HepG2 (cell line): ENCODE measurements around the gene WIPF2. TPM values are rescaled to one million over a fixed set of nuclear protein-coding genes. Genes with fewer than 3 reads are reported as not detected.
A peak's percentile ranks its signal among the peaks of the same experiment; 100 is the strongest.

Experiments used
- ATF2 ChIP-seq: sonication (generic); formaldehyde crosslinking; IDR thresholded peaks from 2 replicates; pipeline ENCODE4 v1.4.0; 2020; ENCODE audit warnings: missing genetic modification reagents
- ATF7-NPFF ChIP-seq: sonication (generic); formaldehyde crosslinking; IDR thresholded peaks from 2 replicates; pipeline ENCODE4 v1.8.1; 2023; ENCODE audit warnings: mild to moderate bottlenecking, low read depth, missing genetic modification reagents, moderate library complexity
- EEA1 ChIP-seq: sonication (generic); formaldehyde crosslinking; IDR thresholded peaks from 2 replicates; pipeline ENCODE4 v1.5.1; 2020; ENCODE audit warnings: mild to moderate bottlenecking, missing genetic modification reagents, borderline replicate concordance
- FOXA3 ChIP-seq: IDR thresholded peaks from 2 replicates; pipeline ENCODE4 v1.6.1; 2016; ENCODE audit warnings: missing genetic modification reagents, missing compliant biosample characterization
- FOXJ3 ChIP-seq: sonication (generic); formaldehyde crosslinking; IDR thresholded peaks from 2 replicates; pipeline ENCODE4 v1.4.0; 2020; ENCODE audit warnings: missing genetic modification reagents, mild to moderate bottlenecking, borderline replicate concordance
- HES4 ChIP-seq: sonication (generic); formaldehyde crosslinking; IDR thresholded peaks from 2 replicates; pipeline ENCODE4 v1.9.0; 2021; ENCODE audit warnings: mild to moderate bottlenecking, missing genetic modification reagents, borderline replicate concordance
- HNRNPH1 ChIP-seq: fragments of 200-400 bp; formaldehyde crosslinking; optimal IDR thresholded peaks from 2 replicates; pipeline ENCODE3; 2017; ENCODE audit warnings: mild to moderate bottlenecking, low read depth, low read length
- IKZF4 ChIP-seq: sonication (generic); formaldehyde crosslinking; IDR thresholded peaks from 2 replicates; pipeline ENCODE4 v1.5.1; 2020; ENCODE audit warnings: borderline replicate concordance, mild to moderate bottlenecking, low read depth, missing genetic modification reagents; ENCODE audit errors: not compliant biosample characterization
- KLF6 ChIP-seq: IDR thresholded peaks from 2 replicates; pipeline ENCODE4 v1.8.0; 2016; ENCODE audit warnings: missing biosample characterization, missing genetic modification reagents
- MLLT10 ChIP-seq: sonication (generic); formaldehyde crosslinking; IDR thresholded peaks from 2 replicates; pipeline ENCODE4 v1.4.0; 2020; ENCODE audit warnings: missing genetic modification reagents
- NR2F1 ChIP-seq, 2 experiments: fragments of 450-650 bp in 1 of 2; formaldehyde crosslinking in 1 of 2; IDR thresholded peaks; 2 replicates each; pipeline versions ENCODE4 v1.5.0 to v1.6.1; 2016 to 2020; ENCODE audit warnings: mild to moderate bottlenecking in 1 of 2, missing compliant biosample characterization in 1 of 2, missing genetic modification reagents in 1 of 2, moderate library complexity in 1 of 2
- ONECUT2 ChIP-seq: sonication (generic); formaldehyde crosslinking; IDR thresholded peaks from 2 replicates; pipeline ENCODE4 v1.4.0; 2020; ENCODE audit warnings: missing genetic modification reagents
- PBX2 ChIP-seq: IDR thresholded peaks from 2 replicates; pipeline ENCODE4 v1.6.1; 2016; ENCODE audit warnings: control low read depth
- SATB2 ChIP-seq: sonication (generic); formaldehyde crosslinking; IDR thresholded peaks from 2 replicates; pipeline ENCODE4 v1.5.0; 2020; ENCODE audit warnings: missing genetic modification reagents
- TOE1 ChIP-seq: sonication (generic); formaldehyde crosslinking; IDR thresholded peaks from 2 replicates; pipeline ENCODE4 v1.4.0; 2020; ENCODE audit warnings: mild to moderate bottlenecking, missing genetic modification reagents
- ZC3H13 ChIP-seq: sonication (generic); formaldehyde crosslinking; IDR thresholded peaks from 2 replicates; pipeline ENCODE4 v1.8.1; 2023; ENCODE audit warnings: mild to moderate bottlenecking, missing genetic modification reagents, moderate library complexity
- ZFP36L1 ChIP-seq: sonication (generic); formaldehyde crosslinking; IDR thresholded peaks from 2 replicates; pipeline ENCODE4 v1.8.0; 2022; ENCODE audit warnings: mild to moderate bottlenecking, missing genetic modification reagents, moderate library complexity
- ZNF138 ChIP-seq: sonication (generic); formaldehyde crosslinking; IDR thresholded peaks from 2 replicates; pipeline ENCODE4 v1.5.0; 2020; ENCODE audit warnings: mild to moderate bottlenecking, low read depth, missing genetic modification reagents
- ZNF251 ChIP-seq: sonication (generic); formaldehyde crosslinking; IDR thresholded peaks from 2 replicates; pipeline ENCODE4 v1.9.0; 2021; ENCODE audit warnings: mild to moderate bottlenecking, missing genetic modification reagents
- ZNF317 ChIP-seq: sonication (generic); formaldehyde crosslinking; IDR thresholded peaks from 2 replicates; pipeline ENCODE4 v1.5.0; 2020; ENCODE audit warnings: mild to moderate bottlenecking, missing genetic modification reagents
- ZNF430 ChIP-seq: sonication (generic); formaldehyde crosslinking; IDR thresholded peaks from 2 replicates; pipeline ENCODE4 v1.9.0; 2021; ENCODE audit warnings: mild to moderate bottlenecking, missing genetic modification reagents
- ZNF607 ChIP-seq: sonication (generic); formaldehyde crosslinking; IDR thresholded peaks from 2 replicates; pipeline ENCODE4 v1.5.1; 2020; ENCODE audit warnings: missing genetic modification reagents, mild to moderate bottlenecking, borderline replicate concordance
- ZNF775 ChIP-seq: sonication (generic); formaldehyde crosslinking; IDR thresholded peaks from 2 replicates; pipeline ENCODE4 v1.4.0; 2020; ENCODE audit warnings: missing genetic modification reagents, mild to moderate bottlenecking, moderate library complexity, borderline replicate concordance
- ZSCAN29 ChIP-seq: sonication (generic); formaldehyde crosslinking; conservative IDR thresholded peaks from 2 replicates; pipeline ENCODE4 v1.4.0; 2020; ENCODE audit warnings: mild to moderate bottlenecking, missing genetic modification reagents
- polyA plus RNA-seq, 8 experiments: library from polyadenylated mRNA; depleted of rRNA in 3 of 8; stranded (reverse) in 7 of 8; unstranded in 1 of 8; fragments of >200 nt; fragmentation: Illumina TruSeq in 4 of 8; extraction: Trizol in 4 of 8; gene quantifications; 2 replicates each; pipeline versions ENCODE4 v1.2.1 to v1.2.3, GENCODE V29; 2011 to 2016; ENCODE audit warnings: low read depth in 4 of 8, missing spikeins in 1 of 8, mixed read lengths in 1 of 8; ENCODE audit not compliant: insufficient read depth in 1 of 8
- total RNA-seq, 5 experiments: library from RNA; depleted of rRNA; stranded (reverse); fragments of >200 nt; fragmentation: Illumina TruSeq; extraction: Trizol; gene quantifications; 2 replicates each; pipeline ENCODE4 v1.2.3, GENCODE V29; 2016; ENCODE audit warnings: low read depth in 1 of 5

WIPF2 gene
- total and polyA plus RNA-seq, 2 of the 13 experiments (the other 11 are each of a cell fraction or from before 2014, with no cell fraction given) = 7.2 to 10.8 TPM

- TF ChIP-seq NR2F1 (CRISPR knock-in tag; IDR thresholded peaks at IDR 0.05) = 0 out of 4 replicates have a peak, but pooled peaks of 1 of the 2 experiments have one; percentile 29
- TF ChIP-seq IKZF4 = peak; percentile 42
- peak; percentile 74; the same call in 1 of the 2 replicates for TF ChIP-seq ATF2 (CRISPR knock-in tag)
- peak; percentile 87; the same call in 1 of the 2 replicates for TF ChIP-seq EEA1 (CRISPR knock-in tag)
- no peak for TF ChIP-seq KLF6
- no peak for TF ChIP-seq HNRNPH1
- no peak; the same call in 1 of the 2 replicates for TF ChIP-seq TOE1 (CRISPR knock-in tag)
- TF ChIP-seq ATF7-NPFF (CRISPR knock-in tag) = peak; percentile 66
- TF ChIP-seq HES4 (CRISPR knock-in tag) = no peak
- no peak for TF ChIP-seq ZNF251
- TF ChIP-seq ZFP36L1 (CRISPR knock-in tag) = no peak; the same call in 1 of the 2 replicates
- TF ChIP-seq SATB2 (CRISPR knock-in tag) = 0 out of 2 replicates have a peak, but pooled peaks have one; percentile 48
- peak; percentile 73; the same call in 1 of the 2 replicates for TF ChIP-seq ZNF607 (CRISPR knock-in tag)
- TF ChIP-seq ZNF317 (CRISPR knock-in tag) = no peak; the same call in 1 of the 2 replicates
- 0 out of 2 replicates have a peak, but pooled peaks have one; percentile 67 for TF ChIP-seq ZSCAN29
- peak; percentile 52 for TF ChIP-seq FOXA3 (CRISPR knock-in tag)
- TF ChIP-seq ONECUT2 = no peak
- 0 out of 2 replicates have a peak, but pooled peaks have one; percentile 64 for TF ChIP-seq ZNF775 (CRISPR knock-in tag)
- peak; percentile 85 for TF ChIP-seq ZNF430
- no peak for TF ChIP-seq ZC3H13 (CRISPR knock-in tag)
- 0 out of 2 replicates have a peak, but pooled peaks have one; percentile 32 for TF ChIP-seq ZNF138 (CRISPR knock-in tag)
- TF ChIP-seq MLLT10 (CRISPR knock-in tag) = no peak
- TF ChIP-seq FOXJ3 = no peak; the same call in 1 of the 2 replicates
- no peak for TF ChIP-seq PBX2 (CRISPR knock-in tag)
Measured at GRCh38 chr17:40317880-40318829, 99.1 kb downstream of the WIPF2 start (continued).
